Measurements from ENCODE around the gene SCD5. TPM values are rescaled to one million over a fixed set of nuclear protein-coding genes. Genes with fewer than 3 reads are reported as not detected.

Gene SCD5
- polyA plus RNA-seq, 1 donor, result 68.1 TPM

GRCh38 chr4:82583897-82584587, 214.6 kb downstream of the SCD5 start:
- Histone ChIP-seq H3K36me3 (ENCODE audit: control insufficient read depth, insufficient read depth, low read length) (no peaks in the 10 kb centered on the region), H3K9me3 (ENCODE audit: control insufficient read depth, low read depth, low read length) (no peaks in the 10 kb centered on the region), H3K27me3 (ENCODE audit: control insufficient read depth, insufficient read depth, low read length) (no peaks in the 10 kb centered on the region), H3K4me3 (ENCODE audit: low read length) (no peak overlapping the region), H3K27ac (ENCODE audit: low read length) (no peak overlapping the region), H3K4me1 (ENCODE audit: control insufficient read depth, insufficient read depth, low read length) (peaks cover 3% of the 10 kb centered on the region)
- WGBS (ENCODE audit: insufficient coverage, low lambda C conversion rate), result 17% methylated on average over 3 of the region's 5 CpGs
- DNase-seq, result peak in 1 of 2 donors; percentile 34

GRCh38 chr4:82579932-82580331, 218.7 kb downstream of the SCD5 start:
- H3K4me1 ChIP-seq (ENCODE audit: control insufficient read depth, insufficient read depth, low read length), result peaks cover 3% of the 10 kb centered on the region
- no peak overlapping the region for H3K4me3 ChIP-seq (ENCODE audit: low read length)
- no peak for DNase-seq
- WGBS (ENCODE audit: insufficient coverage, low lambda C conversion rate), result 88% methylated on average over 3 of the region's 5 CpGs
- H3K27ac ChIP-seq (ENCODE audit: low read length), result no peak overlapping the region
- no peaks in the 10 kb centered on the region for H3K9me3 ChIP-seq (ENCODE audit: control insufficient read depth, low read depth, low read length)
- H3K27me3 ChIP-seq (ENCODE audit: control insufficient read depth, insufficient read depth, low read length), result no peaks in the 10 kb centered on the region
- H3K36me3 ChIP-seq (ENCODE audit: control insufficient read depth, insufficient read depth, low read length), result no peaks in the 10 kb centered on the region

Other genes with a start within 250 kb of the SCD5 start
- gene TMEM150C, start 236.8 kb downstream of the SCD5 start, polyA plus RNA-seq, result 3.9 TPM
- gene SEC31A, start 92.4 kb upstream of the SCD5 start, polyA plus RNA-seq, result 311 TPM
- gene THAP9, start 101.9 kb upstream of the SCD5 start, polyA plus RNA-seq, result 6.7 TPM
- gene LIN54, start 212.0 kb upstream of the SCD5 start, polyA plus RNA-seq, result 12.3 TPM
- gene COPS4, start 236.4 kb upstream of the SCD5 start, polyA plus RNA-seq, result 51.2 TPM

Measured in large intestine (tissue), 3 donors.